Keratinocyte (primary cell): ENCODE results near the gene CRHR2. TPM values are rescaled to one million over a fixed set of nuclear protein-coding genes. Genes with fewer than 3 reads are reported as not detected.

Experiments
- DNase-seq: peaks from one replicate; pipeline ENCODE4 v3.0.0-alpha.2; 2011; ENCODE audit warnings: low read depth, missing footprints, low spot score
- FAIRE-seq: peaks from 2 replicates; lab custom pipeline; 2011; peaks lifted over from hg19 to GRCh38; lab: Jason Lieb, UNC
- H2AFZ ChIP-seq: 2 replicates; pipeline ENCODE4 v1.6.0; 2012; ENCODE audit warnings: low read length, control low read depth, inconsistent platforms; ENCODE audit not compliant: control insufficient read depth
- H3K27ac ChIP-seq: 2 replicates; pipeline ENCODE4 v1.5.1; 2011; ENCODE audit warnings: low read length; ENCODE audit not compliant: control insufficient read depth, insufficient read depth
- H3K27me3 ChIP-seq: 3 replicates; pipeline ENCODE4 v1.6.0; 2011; ENCODE audit warnings: low read length; ENCODE audit not compliant: control insufficient read depth, insufficient read depth; ENCODE audit errors: extremely low read depth
- H3K36me3 ChIP-seq, 2 experiments: 2 replicates in 1 of 2; 3 replicates in 1 of 2; pipeline ENCODE4 v1.5.1; 2011; ENCODE audit warnings: low read length in 2 of 2, mild to moderate bottlenecking in 1 of 2; ENCODE audit not compliant: control insufficient read depth in 2 of 2, insufficient read depth in 2 of 2; ENCODE audit errors: extremely low read depth in 1 of 2
- H3K4me1 ChIP-seq: 3 replicates; pipeline ENCODE4 v1.5.1; 2011; ENCODE audit warnings: low read length; ENCODE audit not compliant: control insufficient read depth, insufficient read depth; ENCODE audit errors: extremely low read depth
- H3K4me2 ChIP-seq: 3 replicates; pipeline ENCODE4 v1.6.0; 2011; ENCODE audit warnings: low read depth, low read length; ENCODE audit not compliant: control insufficient read depth, insufficient read depth; ENCODE audit errors: extremely low read depth
- H3K4me3 ChIP-seq, 3 experiments: fragments of 200-600 bp in 1 of 3; sonication (generic) in 1 of 3; 2 replicates in 2 of 3; 3 replicates in 1 of 3; pipeline ENCODE4 v1.5.1; 2011 to 2016; ENCODE audit warnings: low read length in 3 of 3, mild to moderate bottlenecking in 3 of 3, control low read depth in 2 of 3, inconsistent platforms in 1 of 3, low read depth in 1 of 3, mixed read lengths in 1 of 3, mixed run types in 1 of 3, moderate library complexity in 1 of 3; ENCODE audit not compliant: control insufficient read depth in 2 of 3, insufficient read depth in 2 of 3; ENCODE audit errors: extremely low read depth in 1 of 3
- H3K79me2 ChIP-seq: 2 replicates; pipeline ENCODE4 v1.6.0; 2012; ENCODE audit warnings: low read length; ENCODE audit not compliant: control insufficient read depth, insufficient read depth
- H3K9ac ChIP-seq: 3 replicates; pipeline ENCODE4 v1.6.0; 2011; ENCODE audit warnings: low read length; ENCODE audit not compliant: control insufficient read depth, insufficient read depth; ENCODE audit errors: extremely low read depth
- H3K9me1 ChIP-seq: 3 replicates; pipeline ENCODE4 v1.6.0; 2011; ENCODE audit warnings: low read length; ENCODE audit not compliant: control insufficient read depth, insufficient read depth; ENCODE audit errors: extremely low read depth
- H3K9me3 ChIP-seq: 2 replicates; pipeline ENCODE4 v1.5.1; 2012; ENCODE audit warnings: low read depth, low read length; ENCODE audit not compliant: control insufficient read depth
- H4K20me1 ChIP-seq: 3 replicates; pipeline ENCODE4 v1.6.0; 2011; ENCODE audit warnings: low read length; ENCODE audit not compliant: control insufficient read depth, insufficient read depth; ENCODE audit errors: extremely low read depth
- CTCF ChIP-seq, 3 experiments: IDR thresholded peaks in 1 of 3; conservative IDR thresholded peaks in 1 of 3; optimal IDR thresholded peaks in 1 of 3; 2 replicates in 2 of 3; 3 replicates in 1 of 3; pipeline versions ENCODE3 to v1.5.1; 2011; ENCODE audit warnings: low read length in 3 of 3, mild to moderate bottlenecking in 3 of 3, moderate library complexity in 2 of 3, control low read depth in 1 of 3, inconsistent platforms in 1 of 3; ENCODE audit not compliant: insufficient read depth in 2 of 3; ENCODE audit errors: extremely low read depth in 1 of 3
- EZH2 ChIP-seq: IDR thresholded peaks from one replicate; pipeline ENCODE4 v1.6.1; 2012; ENCODE audit warnings: inconsistent platforms, mild to moderate bottlenecking, low read length, moderate library complexity
- dilution Hi-C: fragments of 300-500 bp; cut with MboI; formaldehyde crosslinking; loops from one replicate; pipeline ENCODE4 v1.7.0; 2020; ENCODE audit warnings: low sequenced_read_pairs; ENCODE audit not compliant: extremely low pct_ligation_motif_present
- polyA plus RNA-seq, 5 experiments: library from polyadenylated mRNA; depleted of rRNA in 3 of 5; stranded (reverse) in 3 of 5; stranded (forward) in 1 of 5; unstranded in 1 of 5; fragments of >200 nt; gene quantifications; 1 replicate in 1 of 5; 2 replicates in 3 of 5; 3 replicates in 1 of 5; pipeline versions ENCODE4 v1.2.1 to v1.2.3, GENCODE V29; 2011 to 2012; ENCODE audit warnings: missing spikeins in 2 of 5, low read depth in 1 of 5, low replicate concordance in 1 of 5

The CRHR2 gene
- polyA plus RNA-seq, 1 donor (not counting 4 experiments of a cell fraction or from before 2014, with no cell fraction given): not detected

GRCh38 chr7:30617359-30617758 is 64.9 kb downstream of the CRHR2 start:
- dilution Hi-C loops: no loop called here
- Histone ChIP-seq H2AFZ (no peak overlapping the region), H3K27ac (no peak overlapping the region), H4K20me1 (peaks cover 16% of the 10 kb centered on the region), H3K9me1 (no peaks in the 10 kb centered on the region), H3K4me1 (peaks cover 5% of the 10 kb centered on the region), H3K4me3 (no peak overlapping the region), H3K36me3 (peaks cover 29 to 63% of the 10 kb centered on the region in 2 experiments), H3K4me2 (no peak overlapping the region), H3K79me2 (peaks cover 33% of the 10 kb centered on the region), H3K9ac (no peak overlapping the region), H3K9me3 (no peaks in the 10 kb centered on the region), H3K27me3 (no peaks in the 10 kb centered on the region)
- no peak for DNase-seq
- FAIRE-seq: no peak
- TF ChIP-seq EZH2 (no peak), CTCF (optimal IDR thresholded peaks at IDR 0.05 in 1 of 3, IDR thresholded peaks at IDR 0.05 in 1 of 3, conservative IDR thresholded peaks at IDR 0.05 in 1 of 3; ENCODE audit: extremely low read depth in 1 of 3, insufficient read depth in 2 of 3, low read length in 3 of 3) (no peak)

- Histone ChIP-seq H3K36me3 (peaks cover 24 to 57% of the 10 kb centered on the region in 2 experiments), H3K4me2 (no peak overlapping the region), H3K9ac (no peak overlapping the region), H3K4me1 (peaks cover 5% of the 10 kb centered on the region), H3K27ac (no peak overlapping the region), H3K9me1 (no peaks in the 10 kb centered on the region), H3K4me3 (no peak overlapping the region), H3K79me2 (peaks cover 33% of the 10 kb centered on the region), H3K27me3 (no peaks in the 10 kb centered on the region), H3K9me3 (no peaks in the 10 kb centered on the region), H2AFZ (no peak overlapping the region), H4K20me1 (peaks cover 13% of the 10 kb centered on the region)
- dilution Hi-C loops: no loop called here
- FAIRE-seq: no peak
- no peak for TF ChIP-seq CTCF (optimal IDR thresholded peaks at IDR 0.05 in 1 of 3, IDR thresholded peaks at IDR 0.05 in 1 of 3, conservative IDR thresholded peaks at IDR 0.05 in 1 of 3; ENCODE audit: extremely low read depth in 1 of 3, insufficient read depth in 2 of 3, low read length in 3 of 3)
- no peak for TF ChIP-seq EZH2
- no peak for DNase-seq
Measured at GRCh38 chr7:30616318-30616717, 65.9 kb downstream of the CRHR2 start.
